Measurements from ENCODE around the gene FUT7. TPM values are rescaled to one million over a fixed set of nuclear protein-coding genes. Genes with fewer than 3 reads are reported as not detected.

Gene FUT7
- total and polyA plus RNA-seq, 2 of the 13 experiments (the other 11 are each of a cell fraction or from before 2014, with no cell fraction given) = 0.05 TPM; not detected in 1

DNA sequence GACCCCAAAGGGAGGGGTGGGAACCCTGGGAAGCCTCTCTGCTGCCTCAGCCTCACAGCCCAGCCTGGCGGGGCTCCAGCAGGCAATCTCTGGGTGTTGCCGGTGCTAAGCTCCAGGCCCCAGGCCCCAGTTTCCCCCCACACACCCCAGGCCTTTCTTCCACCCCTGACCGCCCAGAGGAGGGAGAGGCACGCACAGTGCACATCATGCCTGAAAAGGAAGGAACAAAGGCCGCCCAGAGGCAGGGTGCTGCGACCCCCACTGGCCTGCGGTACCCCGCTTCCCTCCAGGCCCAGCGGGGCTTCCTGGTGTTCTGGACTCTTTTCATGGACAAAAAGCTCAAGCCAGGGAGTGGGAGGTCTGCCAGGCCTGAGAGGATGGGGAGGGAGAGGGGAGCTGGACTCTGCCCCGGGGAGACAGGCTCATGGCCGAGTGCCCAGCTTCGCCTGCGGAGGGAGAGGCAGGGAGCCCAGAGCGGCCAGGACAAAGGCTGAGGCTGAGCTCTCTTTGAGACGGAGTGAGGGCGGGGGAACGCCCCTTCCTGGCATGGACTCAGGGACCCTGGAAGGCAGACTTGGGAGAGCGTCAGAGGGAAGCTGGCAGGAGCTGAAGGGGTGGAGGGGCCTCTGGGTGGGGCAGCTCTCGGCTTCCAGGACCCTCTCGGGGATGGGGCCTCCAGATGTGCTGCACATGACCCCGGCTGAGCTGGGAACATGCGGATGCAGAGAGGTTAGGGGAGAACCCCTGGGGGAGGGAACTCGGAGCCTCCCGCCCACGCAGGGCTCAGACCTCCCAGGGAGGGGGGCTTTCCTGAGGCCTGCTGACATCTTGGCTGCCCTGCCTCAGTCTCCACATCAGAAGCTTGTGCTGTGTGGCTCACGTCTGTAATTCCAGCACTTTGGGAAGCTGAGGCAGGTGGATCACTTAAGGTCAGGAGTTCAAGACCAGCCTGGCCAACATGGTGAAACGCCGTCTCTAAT lies 23.8 kb upstream of the FUT7 start (continued):
- TF ChIP-seq ZBTB1 (CRISPR knock-in tag; IDR thresholded peaks at IDR 0.05; ENCODE audit: borderline replicate concordance) (no peak), ADNP (CRISPR knock-in tag; IDR thresholded peaks at IDR 0.05) (no peak), ZNF747 (CRISPR knock-in tag; IDR thresholded peaks at IDR 0.05; ENCODE audit: borderline replicate concordance) (peak; percentile 81), NFIC (IDR thresholded peaks at IDR 0.05; ENCODE audit: low read length) (no peak; the same call in 1 of the 2 replicates), ZNF816 (CRISPR knock-in tag; IDR thresholded peaks at IDR 0.05; ENCODE audit: borderline replicate concordance) (no peak), DNMT1 (CRISPR knock-in tag; IDR thresholded peaks at IDR 0.05) (no peak), ZNF17 (CRISPR knock-in tag; IDR thresholded peaks at IDR 0.05) (no peak), IKZF4 (CRISPR knock-in tag; IDR thresholded peaks at IDR 0.05; ENCODE audit: borderline replicate concordance, low read depth, not compliant biosample characterization) (no peak), U2AF1 (optimal IDR thresholded peaks at IDR 0.05; ENCODE audit: low read depth, low read length) (no peak), ZNF644 (CRISPR knock-in tag; IDR thresholded peaks at IDR 0.05; ENCODE audit: low read depth) (no peak), ZFP90 (CRISPR knock-in tag; IDR thresholded peaks at IDR 0.05; ENCODE audit: borderline replicate concordance) (peak; percentile 84; the same call in 1 of the 2 replicates), ZNF883 (CRISPR knock-in tag; IDR thresholded peaks at IDR 0.05; ENCODE audit: not compliant biosample characterization) (no peak), ZNF549 (CRISPR knock-in tag; IDR thresholded peaks at IDR 0.05) (no peak), BCL6 (CRISPR knock-in tag; IDR thresholded peaks at IDR 0.05) (peak; percentile 60), HIVEP1 (CRISPR knock-in tag; IDR thresholded peaks at IDR 0.05) (peak; percentile 35; the same call in 1 of the 2 replicates), PHF21A (CRISPR knock-in tag; IDR thresholded peaks at IDR 0.05) (peak; percentile 91), KDM5A (IDR thresholded peaks at IDR 0.05; ENCODE audit: borderline replicate concordance, low read length) (no peak), RNF2 (conservative IDR thresholded peaks at IDR 0.05; ENCODE audit: low read depth) (no peak), ZNF724P (CRISPR knock-in tag; IDR thresholded peaks at IDR 0.05; ENCODE audit: borderline replicate concordance) (no peak; the same call in 1 of the 2 replicates), MATR3 (CRISPR knock-in tag; IDR thresholded peaks at IDR 0.05) (no peak), SNRNP70 (IDR thresholded peaks at IDR 0.05; ENCODE audit: low read depth, low read length) (no peak), FOXJ3 (CRISPR knock-in tag; IDR thresholded peaks at IDR 0.05; ENCODE audit: borderline replicate concordance) (no peak), ZFP36 (IDR thresholded peaks at IDR 0.05; ENCODE audit: borderline replicate concordance, low read depth, low read length, partially characterized antibody) (no peak)
- TF ChIP-seq, protein P1, sequence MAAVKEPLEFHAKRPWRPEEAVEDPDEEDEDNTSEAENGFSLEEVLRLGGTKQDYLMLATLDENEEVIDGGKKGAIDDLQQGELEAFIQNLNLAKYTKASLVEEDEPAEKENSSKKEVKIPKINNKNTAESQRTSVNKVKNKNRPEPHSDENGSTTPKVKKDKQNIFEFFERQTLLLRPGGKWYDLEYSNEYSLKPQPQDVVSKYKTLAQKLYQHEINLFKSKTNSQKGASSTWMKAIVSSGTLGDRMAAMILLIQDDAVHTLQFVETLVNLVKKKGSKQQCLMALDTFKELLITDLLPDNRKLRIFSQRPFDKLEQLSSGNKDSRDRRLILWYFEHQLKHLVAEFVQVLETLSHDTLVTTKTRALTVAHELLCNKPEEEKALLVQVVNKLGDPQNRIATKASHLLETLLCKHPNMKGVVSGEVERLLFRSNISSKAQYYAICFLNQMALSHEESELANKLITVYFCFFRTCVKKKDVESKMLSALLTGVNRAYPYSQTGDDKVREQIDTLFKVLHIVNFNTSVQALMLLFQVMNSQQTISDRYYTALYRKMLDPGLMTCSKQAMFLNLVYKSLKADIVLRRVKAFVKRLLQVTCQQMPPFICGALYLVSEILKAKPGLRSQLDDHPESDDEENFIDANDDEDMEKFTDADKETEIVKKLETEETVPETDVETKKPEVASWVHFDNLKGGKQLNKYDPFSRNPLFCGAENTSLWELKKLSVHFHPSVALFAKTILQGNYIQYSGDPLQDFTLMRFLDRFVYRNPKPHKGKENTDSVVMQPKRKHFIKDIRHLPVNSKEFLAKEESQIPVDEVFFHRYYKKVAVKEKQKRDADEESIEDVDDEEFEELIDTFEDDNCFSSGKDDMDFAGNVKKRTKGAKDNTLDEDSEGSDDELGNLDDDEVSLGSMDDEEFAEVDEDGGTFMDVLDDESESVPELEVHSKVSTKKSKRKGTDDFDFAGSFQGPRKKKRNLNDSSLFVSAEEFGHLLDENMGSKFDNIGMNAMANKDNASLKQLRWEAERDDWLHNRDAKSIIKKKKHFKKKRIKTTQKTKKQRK (IDR thresholded peaks at IDR 0.05; ENCODE audit: low read length) = no peak
- TF ChIP-seq, protein P2, sequence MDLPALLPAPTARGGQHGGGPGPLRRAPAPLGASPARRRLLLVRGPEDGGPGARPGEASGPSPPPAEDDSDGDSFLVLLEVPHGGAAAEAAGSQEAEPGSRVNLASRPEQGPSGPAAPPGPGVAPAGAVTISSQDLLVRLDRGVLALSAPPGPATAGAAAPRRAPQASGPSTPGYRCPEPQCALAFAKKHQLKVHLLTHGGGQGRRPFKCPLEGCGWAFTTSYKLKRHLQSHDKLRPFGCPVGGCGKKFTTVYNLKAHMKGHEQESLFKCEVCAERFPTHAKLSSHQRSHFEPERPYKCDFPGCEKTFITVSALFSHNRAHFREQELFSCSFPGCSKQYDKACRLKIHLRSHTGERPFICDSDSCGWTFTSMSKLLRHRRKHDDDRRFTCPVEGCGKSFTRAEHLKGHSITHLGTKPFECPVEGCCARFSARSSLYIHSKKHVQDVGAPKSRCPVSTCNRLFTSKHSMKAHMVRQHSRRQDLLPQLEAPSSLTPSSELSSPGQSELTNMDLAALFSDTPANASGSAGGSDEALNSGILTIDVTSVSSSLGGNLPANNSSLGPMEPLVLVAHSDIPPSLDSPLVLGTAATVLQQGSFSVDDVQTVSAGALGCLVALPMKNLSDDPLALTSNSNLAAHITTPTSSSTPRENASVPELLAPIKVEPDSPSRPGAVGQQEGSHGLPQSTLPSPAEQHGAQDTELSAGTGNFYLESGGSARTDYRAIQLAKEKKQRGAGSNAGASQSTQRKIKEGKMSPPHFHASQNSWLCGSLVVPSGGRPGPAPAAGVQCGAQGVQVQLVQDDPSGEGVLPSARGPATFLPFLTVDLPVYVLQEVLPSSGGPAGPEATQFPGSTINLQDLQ (CRISPR knock-in tag; IDR thresholded peaks at IDR 0.05) = no peak
